Nephron progenitor cell (in vitro differentiated cells): ENCODE results near the gene TLE3.

Experiments
- DNase-seq: peaks from one replicate; pipeline ENCODE4 v3.0.0; 2021
- H3K27ac Mint-ChIP-seq: 2 replicates; pipeline ENCODE4 v1.8.0; 2021; ENCODE audit warnings: mild to moderate bottlenecking, moderate library complexity, mixed read lengths
- H3K27me3 Mint-ChIP-seq: 2 replicates; pipeline ENCODE4 v1.8.0; 2021; ENCODE audit warnings: mild to moderate bottlenecking, low read depth, mixed read lengths; ENCODE audit not compliant: poor library complexity
- H3K36me3 Mint-ChIP-seq: 2 replicates; pipeline ENCODE4 v1.8.0; 2021; ENCODE audit warnings: low read depth, mixed read lengths
- H3K4me1 Mint-ChIP-seq: 2 replicates; pipeline ENCODE4 v1.8.0; 2021; ENCODE audit warnings: mixed read lengths
- H3K4me3 Mint-ChIP-seq: 2 replicates; pipeline ENCODE4 v1.8.0; 2021; ENCODE audit warnings: mild to moderate bottlenecking, moderate library complexity, mixed read lengths
- H3K9me3 Mint-ChIP-seq: 2 replicates; pipeline ENCODE4 v1.8.0; 2021; ENCODE audit warnings: mild to moderate bottlenecking, moderate library complexity, mixed read lengths
- TF ChIP-seq, protein P1 (sequence below): fragments of 200-600 bp; sonication (generic); IDR thresholded peaks from 2 replicates; pipeline ENCODE4 v1.5.0; 2021; ENCODE audit warnings: antibody characterized with exemption

TLE3 gene

DNA sequence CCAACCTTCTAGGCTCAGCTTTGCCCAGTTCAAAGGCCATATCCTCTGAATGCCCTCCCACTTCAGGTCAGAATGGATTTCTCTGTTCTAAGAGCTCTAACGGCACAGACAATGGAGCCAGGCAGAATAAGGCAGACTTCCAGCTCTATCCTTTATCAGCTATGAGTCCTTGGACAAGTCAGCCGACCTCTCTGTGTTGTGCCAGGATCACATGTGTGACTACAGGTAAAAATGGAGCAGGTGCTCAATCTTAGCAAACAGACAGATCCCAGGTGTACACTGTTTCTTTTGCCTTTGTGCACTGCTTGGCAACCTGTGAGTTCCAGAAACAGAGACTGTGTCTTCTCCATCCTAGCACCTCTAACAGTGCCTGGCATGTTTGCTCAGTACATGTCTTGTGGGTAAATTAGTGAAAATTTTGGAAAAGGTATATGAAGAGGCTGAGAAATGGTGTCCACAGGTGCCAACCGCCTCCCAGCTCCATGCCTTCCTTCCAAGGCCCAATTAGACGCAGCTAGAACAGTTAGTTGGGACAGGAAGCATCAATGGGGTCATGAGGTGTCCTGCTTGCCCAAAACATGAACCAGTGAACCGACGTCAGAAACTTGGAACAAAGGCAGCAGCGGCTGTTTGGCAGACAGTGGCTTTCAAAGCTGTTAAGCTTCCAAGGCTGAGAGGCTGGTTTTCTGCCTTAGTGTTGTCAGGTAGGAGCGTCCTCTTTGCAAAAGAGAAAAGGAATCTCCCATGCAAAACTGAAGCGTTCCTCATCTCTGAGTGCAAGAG, 28.7 kb downstream of the TLE3 start:
- H3K36me3 Mint-ChIP-seq = peaks cover 75% of the 10 kb centered on the region
- H3K9me3 Mint-ChIP-seq = no peaks in the 10 kb centered on the region
- H3K4me1 Mint-ChIP-seq = peaks cover 64% of the 10 kb centered on the region
- no peak overlapping the region for H3K4me3 Mint-ChIP-seq
- H3K27ac Mint-ChIP-seq = no peak overlapping the region
- H3K27me3 Mint-ChIP-seq = peaks cover 14% of the 10 kb centered on the region
- DNase-seq = no peak
- TF ChIP-seq, protein P1, sequence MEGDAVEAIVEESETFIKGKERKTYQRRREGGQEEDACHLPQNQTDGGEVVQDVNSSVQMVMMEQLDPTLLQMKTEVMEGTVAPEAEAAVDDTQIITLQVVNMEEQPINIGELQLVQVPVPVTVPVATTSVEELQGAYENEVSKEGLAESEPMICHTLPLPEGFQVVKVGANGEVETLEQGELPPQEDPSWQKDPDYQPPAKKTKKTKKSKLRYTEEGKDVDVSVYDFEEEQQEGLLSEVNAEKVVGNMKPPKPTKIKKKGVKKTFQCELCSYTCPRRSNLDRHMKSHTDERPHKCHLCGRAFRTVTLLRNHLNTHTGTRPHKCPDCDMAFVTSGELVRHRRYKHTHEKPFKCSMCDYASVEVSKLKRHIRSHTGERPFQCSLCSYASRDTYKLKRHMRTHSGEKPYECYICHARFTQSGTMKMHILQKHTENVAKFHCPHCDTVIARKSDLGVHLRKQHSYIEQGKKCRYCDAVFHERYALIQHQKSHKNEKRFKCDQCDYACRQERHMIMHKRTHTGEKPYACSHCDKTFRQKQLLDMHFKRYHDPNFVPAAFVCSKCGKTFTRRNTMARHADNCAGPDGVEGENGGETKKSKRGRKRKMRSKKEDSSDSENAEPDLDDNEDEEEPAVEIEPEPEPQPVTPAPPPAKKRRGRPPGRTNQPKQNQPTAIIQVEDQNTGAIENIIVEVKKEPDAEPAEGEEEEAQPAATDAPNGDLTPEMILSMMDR = no peak

DNA sequence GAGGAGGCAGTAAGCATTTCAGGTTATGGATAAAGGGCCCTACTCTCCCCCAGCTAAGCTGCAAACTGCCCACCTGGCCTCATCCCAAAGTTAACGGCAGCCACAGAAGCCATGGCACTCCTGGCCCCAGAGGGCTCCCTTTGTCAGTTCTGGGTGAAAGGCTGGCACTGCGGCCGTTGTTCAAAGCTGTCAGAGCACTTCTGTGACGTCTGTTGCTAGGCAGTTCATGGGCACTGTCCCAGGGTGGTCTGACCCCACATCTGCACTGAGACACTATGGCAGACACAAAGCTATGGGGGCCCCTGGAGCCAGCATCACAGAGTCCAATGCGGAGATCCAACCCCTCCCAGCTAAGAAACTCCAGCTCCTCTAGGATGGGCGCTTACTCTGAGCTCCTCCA, 30.0 kb downstream of the TLE3 start:
- Mint-ChIP-seq H3K27ac (no peak overlapping the region), H3K4me3 (no peak overlapping the region), H3K36me3 (peaks cover 62% of the 10 kb centered on the region), H3K4me1 (peaks cover 64% of the 10 kb centered on the region), H3K27me3 (peaks cover 14% of the 10 kb centered on the region), H3K9me3 (no peaks in the 10 kb centered on the region)
- no peak for DNase-seq
- TF ChIP-seq, protein P1 = no peak

DNA sequence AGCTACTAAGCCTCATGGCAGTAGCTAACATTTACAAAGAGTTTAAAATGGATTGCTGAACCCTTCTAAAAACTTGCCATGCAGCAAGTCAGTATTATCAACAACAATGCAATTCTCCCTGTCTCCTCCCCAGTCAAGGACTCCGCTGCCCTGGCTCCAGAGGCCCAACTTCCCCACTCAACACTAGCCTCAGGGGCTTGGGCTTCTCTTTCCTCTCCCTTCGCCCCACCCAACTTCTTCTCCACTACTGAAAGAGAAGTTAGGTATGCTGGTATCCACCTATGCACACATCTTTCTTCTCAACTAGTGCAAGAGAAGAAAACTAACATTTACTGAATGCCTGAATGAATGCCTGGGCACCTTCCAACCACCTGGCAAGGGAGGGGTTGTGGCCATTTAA, 30.7 kb downstream of the TLE3 start:
- Mint-ChIP-seq H3K27me3 (peaks cover 14% of the 10 kb centered on the region), H3K36me3 (peaks cover 59% of the 10 kb centered on the region), H3K27ac (no peak overlapping the region), H3K9me3 (no peaks in the 10 kb centered on the region), H3K4me3 (no peak overlapping the region), H3K4me1 (peaks cover 64% of the 10 kb centered on the region)
- TF ChIP-seq, protein P1 = no peak
- DNase-seq = no peak

DNA sequence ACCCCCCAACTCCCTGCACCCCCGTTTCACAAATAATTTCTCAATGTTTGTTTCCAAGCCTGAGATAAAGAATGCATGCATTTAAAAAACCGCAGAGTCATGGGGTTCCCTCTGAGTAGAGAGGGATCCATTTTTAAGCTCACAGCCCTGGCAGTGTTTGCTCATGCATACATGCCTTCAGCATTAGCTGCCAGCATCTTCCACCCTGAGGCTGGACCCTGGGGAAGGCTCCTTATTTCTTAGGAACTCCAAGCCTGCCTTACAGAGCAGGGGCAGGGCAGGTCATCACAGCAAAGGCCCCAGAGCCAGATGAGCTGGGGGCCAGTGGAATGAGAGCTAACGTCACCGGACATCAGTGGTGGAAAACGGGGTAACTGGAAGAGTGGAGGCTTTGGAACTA, 31.3 kb downstream of the TLE3 start:
- Mint-ChIP-seq H3K27ac (no peak overlapping the region), H3K4me1 (peaks cover 64% of the 10 kb centered on the region), H3K36me3 (peaks cover 53% of the 10 kb centered on the region), H3K9me3 (no peaks in the 10 kb centered on the region), H3K4me3 (no peak overlapping the region), H3K27me3 (peaks cover 11% of the 10 kb centered on the region)
- TF ChIP-seq, protein P1 = no peak
- no peak for DNase-seq

DNA sequence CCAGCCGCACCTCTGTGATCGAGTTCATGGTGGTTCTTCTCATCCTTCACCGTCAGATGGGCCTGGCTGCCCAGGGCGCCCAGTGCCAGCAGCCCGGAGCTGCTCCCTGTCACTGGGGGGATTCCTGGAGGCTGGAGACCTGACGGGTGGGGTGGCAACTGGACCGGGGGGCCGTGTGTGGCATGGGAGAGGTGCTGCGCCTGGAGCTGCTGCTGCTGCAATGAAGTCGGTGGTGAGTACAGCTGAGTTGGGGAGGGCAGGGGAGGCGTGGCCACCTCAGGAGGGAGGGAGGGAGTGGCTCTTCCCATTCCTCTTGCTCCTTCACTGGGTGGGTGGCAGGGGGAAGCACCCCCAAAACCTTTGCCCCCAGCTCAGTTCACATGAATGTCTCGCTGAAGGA, 31.7 kb downstream of the TLE3 start:
- peaks cover 11% of the 10 kb centered on the region for H3K27me3 Mint-ChIP-seq
- no peaks in the 10 kb centered on the region for H3K9me3 Mint-ChIP-seq
- no peak overlapping the region for H3K4me3 Mint-ChIP-seq
- TF ChIP-seq, protein P1 = no peak
- H3K27ac Mint-ChIP-seq = no peak overlapping the region
- DNase-seq = no peak
- H3K4me1 Mint-ChIP-seq = peaks cover 64% of the 10 kb centered on the region
- peaks cover 52% of the 10 kb centered on the region for H3K36me3 Mint-ChIP-seq
